Lower lobe of right lung (tissue), 2 donors: ENCODE results near the gene ZFHX2. TPM values are rescaled to one million over a fixed set of nuclear protein-coding genes. Genes with fewer than 3 reads are reported as not detected.
A peak's percentile ranks its signal among the peaks of the same experiment; 100 is the strongest.

Experiments used
- ATAC-seq, 2 donors: fragments of 200-7000 bp; cut with Tn5 transposase; one replicate each; pipeline ENCODE4 v1.9.1; 2020 to 2022; ENCODE audit warnings: mild to moderate bottlenecking in 2 of 2, moderate library complexity in 2 of 2
- DNase-seq: peaks from one replicate; pipeline ENCODE4 v3.0.0-alpha.2; 2020
- H3K27ac ChIP-seq: fragments of 200-600 bp; one replicate; pipeline ENCODE4 v1.8.0; 2022
- H3K27me3 ChIP-seq: fragments of 200-600 bp; one replicate; pipeline ENCODE4 v1.8.0; 2022; ENCODE audit warnings: low read depth
- H3K36me3 ChIP-seq: fragments of 200-600 bp; one replicate; pipeline ENCODE4 v1.8.0; 2022; ENCODE audit warnings: mild to moderate bottlenecking
- H3K4me1 ChIP-seq: fragments of 200-600 bp; one replicate; pipeline ENCODE4 v1.8.0; 2022
- H3K4me3 ChIP-seq: fragments of 200-600 bp; one replicate; pipeline ENCODE4 v1.8.0; 2022; ENCODE audit warnings: mild to moderate bottlenecking
- H3K9me3 ChIP-seq: fragments of 200-600 bp; one replicate; pipeline ENCODE4 v1.8.0; 2022
- CTCF ChIP-seq: fragments of 200-600 bp; IDR thresholded peaks from one replicate; pipeline ENCODE4 v1.8.0; 2022; ENCODE audit warnings: antibody characterized with exemption, mild to moderate bottlenecking
- intact Hi-C: fragments of 100-400 bp; cut with DNase I; formaldehyde crosslinking; loops from one replicate; pipeline ENCODE4 v1.11.0; 2022
- total RNA-seq: library from RNA; stranded (reverse); fragmentation: NEBNext Ultra II Directional; extraction: Animal tissue kit (Norgen Biotek cat#: 25700); gene quantifications from one replicate; pipeline ENCODE4 v1.2.1, GENCODE V29; 2021
- donor health status: DM: no; HTN: yes; CAD: no; lungs with severe emphysema.

Gene ZFHX2
- total RNA-seq, 1 donor from 2014 or later, result 5.1 TPM

GRCh38 chr14:23567186-23568020, 15.8 kb upstream of the ZFHX2 start, which contains the start of gene AP1G2:
Gene AP1G2, minus strand, starts transcription at chr14:23567791. Its CDS starts 477 bp downstream, at chr14:23567314.
- H3K9me3 ChIP-seq, result no peaks in the 10 kb centered on the region
- peaks cover 32% of the 10 kb centered on the region for H3K36me3 ChIP-seq
- peak; percentile 94 for DNase-seq
- H3K27me3 ChIP-seq, result no peaks in the 10 kb centered on the region
- H3K4me3 ChIP-seq, result peak within 1 kb of the TSS; percentile 79
- no peak for TF ChIP-seq CTCF
- intact Hi-C loops, result loop anchor here (10.0 kb wide), 1 partner anchor 93 kb away; no protein-coding TSS in a partner anchor
- peak; percentile 92 to 96 for ATAC-seq
- peak within 1 kb of the TSS; percentile 76 for H3K27ac ChIP-seq
- H3K4me1 ChIP-seq, result peaks cover 28% of the 10 kb centered on the region

- H3K4me3 ChIP-seq, result peak overlapping the region; percentile 79
- H3K4me1 ChIP-seq, result peaks cover 28% of the 10 kb centered on the region
- no peak for TF ChIP-seq CTCF
- ATAC-seq (peak; percentile 23 to 58), DNase-seq (no peak)
- intact Hi-C loops, result loop anchor here (10.0 kb wide), 1 partner anchor 92 kb away; no protein-coding TSS in a partner anchor
- H3K9me3 ChIP-seq, result no peaks in the 10 kb centered on the region
- no peaks in the 10 kb centered on the region for H3K27me3 ChIP-seq
- H3K36me3 ChIP-seq, result peaks cover 38% of the 10 kb centered on the region
- H3K27ac ChIP-seq, result peak overlapping the region; percentile 76
Observed at GRCh38 chr14:23566778-23567185, 15.2 kb upstream of the ZFHX2 start.

- intact Hi-C loops, result loop anchor here (10.0 kb wide), 1 partner anchor 91 kb away; no protein-coding TSS in a partner anchor
- no peak for TF ChIP-seq CTCF
- Histone ChIP-seq H3K36me3 (peaks cover 44% of the 10 kb centered on the region), H3K4me3 (peak overlapping the region; percentile 79), H3K9me3 (no peaks in the 10 kb centered on the region), H3K27me3 (no peaks in the 10 kb centered on the region), H3K27ac (no peak overlapping the region), H3K4me1 (peaks cover 28% of the 10 kb centered on the region)
- ATAC-seq, result no peak
- no peak for DNase-seq
Observed at GRCh38 chr14:23566112-23566777, 14.7 kb upstream of the ZFHX2 start.

- Histone ChIP-seq H3K4me3 (no peak overlapping the region), H3K4me1 (peaks cover 28% of the 10 kb centered on the region), H3K27ac (no peak overlapping the region), H3K27me3 (no peaks in the 10 kb centered on the region), H3K36me3 (peaks cover 50% of the 10 kb centered on the region), H3K9me3 (no peaks in the 10 kb centered on the region)
- TF ChIP-seq CTCF, result no peak
- intact Hi-C loops, result loop anchor here (10.0 kb wide), 1 partner anchor 91 kb away; no protein-coding TSS in a partner anchor
- ATAC-seq (no peak), DNase-seq (no peak)
Observed at GRCh38 chr14:23565626-23566025, 14.1 kb upstream of the ZFHX2 start.

GRCh38 chr14:23564876-23565275, 13.3 kb upstream of the ZFHX2 start:
- Histone ChIP-seq H3K4me1 (peaks cover 28% of the 10 kb centered on the region), H3K36me3 (peaks cover 57% of the 10 kb centered on the region), H3K9me3 (no peaks in the 10 kb centered on the region), H3K4me3 (no peak overlapping the region), H3K27me3 (no peaks in the 10 kb centered on the region), H3K27ac (no peak overlapping the region)
- no peak for DNase-seq
- intact Hi-C loops, result loop anchor here (10.0 kb wide), 1 partner anchor 90 kb away; no protein-coding TSS in a partner anchor
- TF ChIP-seq CTCF, result no peak
- no peak for ATAC-seq
